GM15510 (cell line): Measurements from ENCODE around the gene CRADD.

ENCODE experiments used
- POLR2A ChIP-seq: IDR thresholded peaks from 3 replicates; pipeline ENCODE4 v1.6.1; 2011; ENCODE audit warnings: borderline replicate concordance; ENCODE audit not compliant: insufficient read length; ENCODE audit errors: extremely low read depth

CRADD gene

GRCh38 chr12:93767524-93767863 is 90.3 kb downstream of the CRADD start:
- TF ChIP-seq POLR2A: no peak

GRCh38 chr12:93772003-93772700 is 95.0 kb downstream of the CRADD start:
- no peak for TF ChIP-seq POLR2A

- no peak for TF ChIP-seq POLR2A
Observed at GRCh38 chr12:93773122-93773871, 96.1 kb downstream of the CRADD start.

- TF ChIP-seq POLR2A: no peak
Observed at GRCh38 chr12:93776581-93777018, 99.4 kb downstream of the CRADD start.

GRCh38 chr12:93777254-93777653 is 100.1 kb downstream of the CRADD start:
- no peak for TF ChIP-seq POLR2A

- TF ChIP-seq POLR2A: no peak
Observed at GRCh38 chr12:93778306-93778705, 101.1 kb downstream of the CRADD start.

GRCh38 chr12:93778766-93779165 is 101.6 kb downstream of the CRADD start:
- TF ChIP-seq POLR2A: no peak

- TF ChIP-seq POLR2A: no peak
Observed at GRCh38 chr12:93780101-93780641, 103.0 kb downstream of the CRADD start.

- no peak for TF ChIP-seq POLR2A
Observed at GRCh38 chr12:93782853-93783252, 105.7 kb downstream of the CRADD start.

- no peak for TF ChIP-seq POLR2A
Observed at GRCh38 chr12:93783832-93784231, 106.7 kb downstream of the CRADD start.

GRCh38 chr12:93784339-93785086 is 107.3 kb downstream of the CRADD start:
- TF ChIP-seq POLR2A: no peak

- TF ChIP-seq POLR2A: no peak
Observed at GRCh38 chr12:93785249-93786010, 108.3 kb downstream of the CRADD start.

GRCh38 chr12:93786656-93787397 is 109.7 kb downstream of the CRADD start:
- no peak for TF ChIP-seq POLR2A

- TF ChIP-seq POLR2A: no peak
Observed at GRCh38 chr12:93788853-93789252, 111.7 kb downstream of the CRADD start.
